GM10847 (cell line): Measurements from ENCODE around the gene CCDC187.

ENCODE experiments used
- POLR2A ChIP-seq: IDR thresholded peaks from 2 replicates; pipeline ENCODE4 v1.6.1; 2011; ENCODE audit not compliant: insufficient read length; ENCODE audit errors: extremely low read depth

Gene CCDC187

DNA sequence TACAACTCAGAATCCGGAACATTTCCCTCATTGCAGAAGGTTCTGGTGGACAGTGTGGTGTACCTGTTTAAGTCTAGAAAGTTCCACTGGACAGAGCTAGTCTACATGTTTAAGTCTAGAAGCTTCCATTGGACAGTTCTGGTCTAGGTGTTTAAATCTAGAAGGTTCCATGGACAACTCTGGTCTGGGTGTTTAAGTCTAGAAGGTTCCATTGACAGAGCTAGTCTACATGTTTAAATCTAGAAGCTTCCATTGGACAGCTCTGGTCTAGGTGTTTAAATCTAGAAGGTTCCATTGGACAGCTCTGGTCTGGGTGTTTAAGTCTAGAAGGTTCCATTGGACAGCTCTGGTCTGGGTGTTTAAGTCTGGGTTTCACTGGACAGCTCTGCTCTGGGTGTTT lies 25.0 kb downstream of the CCDC187 start:
- no peak for TF ChIP-seq POLR2A

DNA sequence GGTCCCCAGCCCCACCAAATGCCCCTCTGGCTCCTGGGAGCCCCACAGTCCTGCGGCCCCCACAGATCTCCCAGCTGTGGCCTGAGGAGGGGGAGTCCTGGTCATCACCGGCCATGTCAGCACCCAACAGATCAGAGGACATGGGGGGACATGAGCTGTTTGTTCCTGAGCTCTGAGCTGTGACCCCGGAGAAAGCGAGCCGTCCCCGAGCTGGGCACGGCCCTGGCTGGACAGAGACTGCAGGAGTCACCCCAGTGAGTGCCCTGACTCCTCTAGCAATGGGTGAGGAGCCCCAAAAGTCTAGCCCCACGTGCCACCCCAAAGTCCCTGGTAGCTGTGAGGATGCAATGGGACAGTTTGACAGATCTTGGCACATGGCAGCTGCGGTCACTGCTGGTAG lies 25.7 kb downstream of the CCDC187 start:
- TF ChIP-seq POLR2A: no peak

DNA sequence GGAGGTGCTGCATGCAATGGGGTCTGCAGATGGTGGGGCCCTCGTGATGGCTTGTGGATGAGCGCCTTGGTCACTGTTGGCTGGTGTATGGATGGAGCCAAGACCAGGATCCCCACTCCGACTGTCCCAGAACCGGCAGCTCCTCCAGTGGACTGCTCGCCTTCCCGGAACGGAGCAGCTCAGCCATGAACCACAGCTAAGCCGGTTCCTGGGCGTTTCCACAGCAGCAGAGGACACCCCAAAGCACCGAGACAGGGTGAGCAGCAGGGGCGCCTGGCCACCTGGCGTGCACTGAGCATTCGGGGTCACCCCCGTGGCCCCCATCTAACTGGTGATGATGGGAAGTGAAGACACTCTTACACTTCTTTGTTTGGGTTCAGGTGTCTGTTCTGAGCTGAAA lies 26.1 kb downstream of the CCDC187 start:
- no peak for TF ChIP-seq POLR2A

DNA sequence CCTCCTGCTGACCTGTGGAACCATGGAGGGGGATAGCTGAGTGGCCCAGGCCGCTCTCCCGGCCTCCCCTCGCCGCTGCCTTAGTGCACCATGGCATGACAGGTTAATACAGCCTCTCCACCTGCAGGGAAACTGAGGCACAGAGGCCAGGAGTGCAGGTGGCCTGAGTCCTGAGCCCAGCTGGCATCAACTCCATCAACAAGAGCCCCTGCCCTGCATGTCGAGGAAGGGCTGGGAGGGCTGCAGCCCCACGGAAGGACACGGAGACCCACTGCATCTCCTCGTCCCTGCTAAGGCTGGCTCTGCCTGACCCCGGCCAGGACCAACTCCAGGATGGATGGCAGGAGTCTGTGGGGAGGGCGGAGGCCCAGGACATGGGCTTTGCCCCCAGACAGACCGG lies 27.2 kb downstream of the CCDC187 start:
- no peak for TF ChIP-seq POLR2A

DNA sequence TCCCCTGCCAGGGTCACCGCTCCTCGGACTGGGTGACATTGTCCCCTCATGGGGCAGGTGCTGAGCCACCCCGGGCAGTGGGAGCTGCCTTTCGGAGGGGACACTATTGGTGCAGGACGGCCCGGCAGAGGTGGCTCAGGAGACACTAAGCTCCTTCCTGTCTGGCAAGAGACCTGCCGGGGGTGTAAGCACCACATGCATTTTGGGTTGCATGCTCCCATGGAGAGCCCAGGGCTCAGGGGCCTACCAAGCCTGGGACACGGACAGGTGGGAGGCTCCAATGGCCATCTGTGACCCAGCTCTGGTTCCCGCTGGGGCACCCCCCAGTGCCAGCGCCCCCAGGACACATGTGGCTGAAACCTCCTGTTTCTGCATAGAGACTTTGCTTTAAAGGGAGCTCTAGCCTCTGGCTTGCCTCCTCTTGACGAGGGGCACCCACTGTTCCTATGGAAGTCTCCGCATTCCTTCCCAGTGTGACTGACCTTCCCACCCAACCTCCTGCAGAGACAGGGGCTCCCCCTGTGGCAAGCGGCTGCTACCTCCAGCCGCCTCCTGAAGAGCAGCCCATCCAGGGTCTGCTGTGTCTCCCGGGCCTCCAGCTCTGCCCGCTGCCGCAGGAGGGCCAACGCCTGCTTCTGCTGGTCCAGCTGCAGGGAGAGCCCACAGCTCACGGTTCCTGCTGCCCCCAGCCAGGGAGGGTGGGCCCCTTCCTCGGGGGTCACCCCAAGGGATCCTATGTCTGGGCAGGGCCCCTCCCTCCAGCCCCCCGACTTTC lies 28.1 kb downstream of the CCDC187 start:
- TF ChIP-seq POLR2A: no peak

DNA sequence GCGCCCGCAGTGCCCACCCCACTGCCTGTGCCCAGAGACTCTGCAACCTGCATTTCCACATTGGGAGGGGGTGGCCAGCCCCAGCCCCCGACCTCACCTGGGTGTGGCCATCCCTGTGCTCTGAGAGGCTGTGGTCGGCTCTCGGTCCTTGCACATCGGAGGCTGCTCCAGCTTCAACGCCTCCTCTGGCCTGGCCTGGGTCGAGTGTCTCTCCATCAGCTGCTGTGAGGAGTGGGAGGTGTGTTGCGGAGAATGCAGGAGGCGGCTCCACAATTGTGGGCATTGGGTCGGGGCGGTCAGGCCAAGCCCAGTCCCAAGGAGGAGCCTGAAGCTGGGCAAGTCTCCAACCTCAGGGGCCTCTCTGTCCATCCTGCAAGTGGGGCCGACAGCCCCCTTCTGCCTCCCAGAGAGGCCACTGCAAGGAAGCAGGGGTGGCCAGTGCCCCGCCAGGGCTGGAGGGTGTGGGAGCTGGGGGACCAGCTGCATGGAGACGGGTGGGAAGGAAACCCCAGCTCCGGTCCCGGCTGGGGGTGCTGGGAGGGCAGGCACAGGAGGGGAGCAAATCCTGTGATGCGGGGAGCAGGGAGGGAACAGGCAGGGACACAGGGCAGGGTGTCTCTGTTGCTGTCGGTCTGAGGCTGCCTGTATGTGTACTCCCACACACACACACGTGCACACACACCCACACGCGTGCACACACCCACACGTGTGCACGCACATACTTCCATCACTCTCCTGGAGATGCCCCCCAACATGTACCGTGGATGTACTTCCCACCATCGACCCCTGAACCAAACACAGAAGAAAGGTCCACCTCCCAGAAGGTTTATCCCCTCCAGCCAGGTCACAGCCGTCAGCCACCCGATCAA lies 28.9 kb downstream of the CCDC187 start:
- no peak for TF ChIP-seq POLR2A

DNA sequence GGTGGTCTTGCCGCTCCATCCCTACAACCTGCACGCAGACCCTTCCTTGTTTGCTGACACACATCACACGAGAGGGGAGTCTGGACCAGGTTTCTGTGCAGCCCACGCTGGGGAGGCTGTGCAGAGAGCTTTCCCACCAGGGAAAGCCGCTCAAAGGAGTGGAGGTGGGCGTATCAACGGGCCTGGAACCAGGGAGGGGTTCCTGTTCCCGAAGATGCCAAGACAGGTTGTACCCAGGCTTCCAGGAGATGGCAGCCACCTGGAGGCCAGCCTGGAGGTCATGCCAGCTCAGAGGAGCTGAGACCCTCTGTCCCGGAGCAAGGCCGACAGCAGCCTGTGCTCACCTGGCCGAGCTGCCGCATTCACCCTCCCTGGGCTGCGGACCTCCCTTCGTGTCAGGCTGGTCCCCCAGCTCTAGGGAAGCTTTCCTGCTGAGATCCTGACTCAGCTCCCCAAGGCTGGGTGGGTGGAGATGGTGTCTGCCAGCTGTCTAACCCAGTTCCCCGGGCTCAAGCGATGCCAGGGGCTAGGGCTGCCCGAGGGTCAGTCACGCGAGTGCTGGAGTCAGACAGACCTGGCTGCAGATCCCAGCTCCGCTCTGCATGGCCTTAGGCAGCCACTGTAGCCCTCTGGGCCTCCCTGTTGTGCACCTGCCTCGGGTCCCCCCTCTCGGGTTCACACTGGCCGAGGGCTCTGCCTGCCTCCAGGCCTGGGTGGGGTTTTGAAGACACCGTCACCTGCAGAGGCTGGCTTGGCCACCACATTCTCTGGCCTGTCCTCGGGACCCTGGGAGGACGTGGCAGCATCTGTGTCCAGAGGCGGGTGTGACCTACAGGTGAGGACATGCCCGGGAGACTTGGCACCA lies 29.7 kb downstream of the CCDC187 start:
- no peak for TF ChIP-seq POLR2A

DNA sequence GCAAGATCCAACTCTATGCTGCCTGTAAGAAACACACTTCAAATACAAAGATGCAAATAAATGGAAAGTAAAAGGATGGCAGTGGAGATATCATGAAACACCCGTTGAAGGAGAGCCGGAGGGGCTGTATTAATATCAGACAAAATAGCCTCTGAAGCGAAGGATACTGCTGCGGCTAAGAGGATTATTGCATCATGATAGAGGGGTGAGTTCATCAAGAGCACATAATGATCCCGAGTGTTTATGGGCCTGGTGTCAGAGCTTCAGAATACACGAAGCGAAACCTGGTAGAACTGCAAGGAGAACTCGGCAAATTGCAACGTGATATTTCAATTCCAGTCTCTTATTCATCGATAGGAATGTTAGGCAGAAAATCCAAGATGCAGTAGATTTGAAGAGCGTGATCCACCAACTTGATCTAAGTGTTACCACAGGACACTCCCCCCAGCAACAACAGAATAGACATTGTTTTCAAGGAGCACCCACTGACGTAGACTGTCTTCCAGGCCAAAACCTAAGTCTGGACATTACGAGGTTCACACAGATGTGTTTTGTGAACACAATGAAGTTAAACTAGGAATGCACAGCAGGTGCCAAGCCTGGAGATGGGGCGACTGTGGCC lies 30.5 kb downstream of the CCDC187 start:
- no peak for TF ChIP-seq POLR2A

DNA sequence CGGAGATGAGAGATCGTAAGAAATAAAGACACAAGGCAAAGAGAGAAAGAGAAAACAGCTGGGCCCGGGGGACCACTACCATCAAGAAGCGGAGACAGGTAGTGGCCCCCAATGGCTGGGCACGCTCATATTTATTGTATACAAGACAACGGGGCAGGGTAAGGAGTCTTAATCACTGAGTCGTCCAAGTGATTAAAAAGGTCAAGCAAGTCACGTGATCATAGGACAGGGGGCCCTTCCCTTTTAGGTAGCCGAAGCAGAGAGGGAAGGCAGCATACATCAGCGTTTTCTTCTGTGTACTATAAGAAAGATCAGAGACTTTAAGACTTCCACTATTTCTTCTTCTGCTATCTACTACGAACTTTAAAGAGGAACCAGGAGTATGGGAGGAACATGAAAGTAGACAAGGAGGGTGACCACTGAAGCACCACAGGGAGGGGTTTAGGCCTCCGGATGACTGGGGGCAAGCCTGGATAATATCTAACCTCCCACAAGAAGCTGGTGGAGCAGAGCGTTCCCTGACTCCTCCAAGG lies 33.7 kb downstream of the CCDC187 start:
- no peak for TF ChIP-seq POLR2A

DNA sequence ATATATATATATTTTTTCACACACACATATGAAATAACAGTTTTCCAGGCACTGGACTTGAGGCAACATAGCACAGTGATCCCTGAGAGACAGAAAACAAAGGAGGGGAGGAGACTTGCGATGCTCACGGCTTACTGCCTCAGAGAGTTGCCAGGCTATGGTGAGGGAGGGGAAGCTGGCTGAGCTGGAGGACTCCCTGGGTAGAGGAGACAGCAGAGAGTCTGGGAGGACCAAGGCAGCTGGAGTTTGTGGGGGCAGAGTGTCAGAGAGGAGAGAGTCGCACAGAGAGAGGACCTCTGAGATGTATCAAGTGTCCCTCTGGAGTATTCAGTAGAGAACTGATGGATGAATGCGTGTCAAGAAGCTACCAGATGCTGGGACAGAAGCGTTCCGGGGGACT lies 35.2 kb downstream of the CCDC187 start:
- no peak for TF ChIP-seq POLR2A

DNA sequence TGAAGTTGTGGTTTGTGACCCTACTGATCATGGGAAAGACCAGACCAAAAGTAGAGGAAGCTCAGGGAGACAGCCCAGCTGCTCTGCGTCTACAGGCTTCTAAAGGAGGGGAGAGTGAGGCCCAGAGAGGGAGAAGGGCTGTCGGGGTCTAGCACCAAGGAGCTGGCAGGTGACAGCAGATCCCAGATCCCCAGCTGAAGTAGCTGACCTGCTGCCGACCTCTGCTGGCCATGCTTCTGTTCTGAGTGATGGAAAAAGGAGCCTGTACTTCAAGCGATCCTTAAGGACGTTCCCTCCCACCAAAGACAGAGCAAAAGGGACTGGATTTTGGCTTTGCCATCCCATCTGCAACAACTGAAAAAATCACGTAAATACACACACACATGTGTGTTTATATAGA lies 35.6 kb downstream of the CCDC187 start:
- TF ChIP-seq POLR2A: no peak

DNA sequence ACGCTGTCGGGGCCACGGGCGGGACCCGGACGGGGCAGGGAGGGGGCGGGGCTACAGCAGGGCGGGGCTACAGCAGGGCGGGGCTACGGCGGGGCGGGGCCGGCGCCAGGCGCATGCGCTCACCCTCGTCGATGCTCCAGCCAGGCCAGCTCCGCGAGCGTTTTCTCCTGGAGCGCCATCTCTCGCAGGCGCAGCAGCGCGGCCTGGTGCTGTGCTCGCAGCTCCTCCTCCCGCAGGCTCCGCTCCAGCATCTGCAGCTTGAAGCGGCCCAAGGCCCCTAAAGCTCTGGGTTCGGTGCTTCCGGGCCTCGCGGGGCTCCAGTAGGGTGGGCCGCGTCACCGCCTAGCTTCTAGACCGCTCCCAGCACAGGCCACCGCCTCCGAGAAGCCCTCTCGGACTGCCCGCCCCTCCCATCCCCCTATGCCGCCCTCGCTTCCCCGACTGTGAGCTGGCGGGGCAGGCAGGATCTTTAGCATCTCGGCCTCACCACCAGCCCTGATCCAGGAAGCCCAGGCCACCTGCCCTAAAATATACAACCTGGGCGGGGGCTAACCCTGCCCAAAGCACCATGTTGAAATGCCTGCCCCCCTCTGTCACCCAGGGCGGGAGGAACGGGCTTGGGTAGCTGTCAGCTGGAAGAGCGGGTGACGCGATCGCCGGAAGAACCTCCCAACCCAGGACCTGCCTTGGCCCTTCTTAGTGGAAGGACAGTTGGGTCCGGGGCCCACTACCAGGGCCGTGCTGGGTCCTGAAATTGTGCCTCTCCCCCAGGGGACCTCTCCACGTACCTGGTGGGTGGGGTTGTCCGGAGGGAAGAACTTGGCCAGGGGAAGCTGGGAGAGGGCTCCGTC lies 36.4 kb downstream of the CCDC187 start:
- TF ChIP-seq POLR2A: peak; percentile 70

DNA sequence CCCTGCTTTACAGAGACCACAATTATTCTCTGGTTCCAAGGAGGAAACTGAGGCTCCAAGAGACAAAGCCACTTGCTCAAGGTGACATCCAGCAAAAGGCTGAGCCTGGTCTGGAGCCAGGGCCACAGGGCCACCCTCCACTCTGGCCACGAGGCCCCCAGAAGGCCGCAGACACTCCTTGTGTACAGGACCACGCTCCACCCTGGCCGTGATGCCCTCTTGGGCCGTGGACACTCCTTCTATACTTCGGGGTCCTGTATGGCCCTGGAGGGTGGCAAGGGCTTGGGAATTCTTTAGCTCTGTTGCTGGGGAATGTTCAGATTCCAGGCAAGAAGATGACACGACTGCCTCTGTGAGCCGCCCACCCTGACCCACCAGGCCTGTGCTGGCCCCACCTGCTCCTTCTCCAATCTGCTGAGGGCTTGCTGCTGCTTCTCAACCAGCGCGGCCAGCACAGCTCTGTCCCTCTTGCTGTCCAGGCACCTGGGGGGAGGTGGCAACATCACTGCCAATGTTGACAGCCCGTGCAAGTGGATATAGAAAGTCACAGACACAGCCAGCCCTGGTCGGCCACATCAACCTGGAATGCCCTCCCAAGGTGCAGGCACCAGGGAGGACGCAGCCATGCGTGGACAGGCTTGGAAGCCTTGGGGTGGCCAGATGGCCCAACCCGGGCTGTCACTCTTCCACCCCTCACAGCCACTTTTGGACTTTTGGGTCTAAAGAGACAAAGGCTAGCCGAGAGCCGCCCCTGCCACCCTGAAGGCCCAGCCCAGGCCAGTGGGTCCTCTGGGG lies 38.1 kb downstream of the CCDC187 start:
- TF ChIP-seq POLR2A: no peak
